ENCODE data around the gene DAAM2. TPM values are rescaled to one million over a fixed set of nuclear protein-coding genes. Genes with fewer than 3 reads are reported as not detected.

DAAM2 gene
- polyA plus RNA-seq, 2 of the 4 experiments (the other 2 are of a cell fraction) = not detected

- CTCF ChIA-PET = no interaction called here
- H3K27ac ChIP-seq = no peak overlapping the region
- TF ChIP-seq KDM5A (IDR thresholded peaks at IDR 0.05) (no peak), POLR2A (IDR thresholded peaks at IDR 0.05; ENCODE audit: low read length) (no peak), ZSCAN20 (CRISPR knock-in tag; IDR thresholded peaks at IDR 0.05) (no peak), NFE2L2 (conservative IDR thresholded peaks at IDR 0.05; ENCODE audit: low read length) (no peak), SMC3 (IDR thresholded peaks at IDR 0.05) (no peak), CTCF (IDR thresholded peaks at IDR 0.05) (no peak), HES2 (IDR thresholded peaks at IDR 0.05) (no peak), FOSL2 (IDR thresholded peaks at IDR 0.05) (no peak), FOSL2 (CRISPR knock-in tag; IDR thresholded peaks at IDR 0.05) (no peak), JUNB (IDR thresholded peaks at IDR 0.05) (no peak), JUN (IDR thresholded peaks at IDR 0.05) (no peak), KDM1A (IDR thresholded peaks at IDR 0.05; ENCODE audit: low read depth) (no peak)
- no peaks in the 10 kb centered on the region for H3K9me3 ChIP-seq
- DNase-seq (ENCODE audit: low read depth in 1 of 2, low spot score in 1 of 2) (no peak), FAIRE-seq (no peak), ATAC-seq (no peak)
- H3K4me2 ChIP-seq = no peak overlapping the region
- POLR2A ChIA-PET = no interaction called here
- 36% methylated on average over 2 of the region's 4 CpGs for WGBS (ENCODE audit: missing lambda C conversion rate)
- H3K4me1 ChIP-seq = no peaks in the 10 kb centered on the region
- no peak overlapping the region for H3K4me3 ChIP-seq
These were observed 120.3 kb downstream of the DAAM2 start for GRCh38 chr6:39912446-39912845.

- no peak overlapping the region for H3K4me2 ChIP-seq
- no peaks in the 10 kb centered on the region for H3K4me1 ChIP-seq
- no peak for DNase-seq (ENCODE audit: low read depth in 1 of 2, low spot score in 1 of 2)
- WGBS (ENCODE audit: missing lambda C conversion rate) = 73% methylated on average over 7 of the region's 12 CpGs
- ChIA-PET POLR2A (no interaction called here), CTCF (no interaction called here)
- TF ChIP-seq KDM5A (IDR thresholded peaks at IDR 0.05) = no peak
- no peak for TF ChIP-seq FOSL2 (IDR thresholded peaks at IDR 0.05)
- TF ChIP-seq FOSL2 (CRISPR knock-in tag; IDR thresholded peaks at IDR 0.05) = no peak
- TF ChIP-seq ZNF302 (CRISPR knock-in tag; IDR thresholded peaks at IDR 0.05) = no peak
- TF ChIP-seq HMGXB4 (CRISPR knock-in tag; IDR thresholded peaks at IDR 0.05; ENCODE audit: borderline replicate concordance) = no peak
- TF ChIP-seq EHMT2 (IDR thresholded peaks at IDR 0.05; ENCODE audit: low read depth) = no peak
- TF ChIP-seq NR3C1 (IDR thresholded peaks at IDR 0.05) = no peak
- TF ChIP-seq CBX8 (IDR thresholded peaks at IDR 0.05) = no peak
- no peak for TF ChIP-seq CEBPB (IDR thresholded peaks at IDR 0.05)
- no peak for TF ChIP-seq ATOH8 (CRISPR knock-in tag; IDR thresholded peaks at IDR 0.05; ENCODE audit: low read depth)
- no peak for TF ChIP-seq POLR2AphosphoS2 (conservative IDR thresholded peaks at IDR 0.05; ENCODE audit: low read length)
- no peak for TF ChIP-seq ZFP36 (IDR thresholded peaks at IDR 0.05; ENCODE audit: borderline replicate concordance, partially characterized antibody)
- no peak for TF ChIP-seq HES2 (IDR thresholded peaks at IDR 0.05)
- TF ChIP-seq NFE2L2 (conservative IDR thresholded peaks at IDR 0.05; ENCODE audit: low read length) = no peak
- no peak for TF ChIP-seq RFX5 (IDR thresholded peaks at IDR 0.05)
- no peak for TF ChIP-seq HDAC2 (IDR thresholded peaks at IDR 0.05)
- no peak for TF ChIP-seq GATA3 (IDR thresholded peaks at IDR 0.05; ENCODE audit: borderline replicate concordance)
- TF ChIP-seq HOXB5 (CRISPR knock-in tag; IDR thresholded peaks at IDR 0.05) = no peak
- TF ChIP-seq EP300 (IDR thresholded peaks at IDR 0.05) = no peak
- no peak for FAIRE-seq
- H3K4me3 ChIP-seq = no peak overlapping the region
- ATAC-seq = no peak
- H3K27ac ChIP-seq = no peak overlapping the region
- H3K9me3 ChIP-seq = no peaks in the 10 kb centered on the region
These were observed 121.3 kb downstream of the DAAM2 start for GRCh38 chr6:39913391-39913916.
